ENCODE data around the gene PTGDR2.

PTGDR2 gene

DNA sequence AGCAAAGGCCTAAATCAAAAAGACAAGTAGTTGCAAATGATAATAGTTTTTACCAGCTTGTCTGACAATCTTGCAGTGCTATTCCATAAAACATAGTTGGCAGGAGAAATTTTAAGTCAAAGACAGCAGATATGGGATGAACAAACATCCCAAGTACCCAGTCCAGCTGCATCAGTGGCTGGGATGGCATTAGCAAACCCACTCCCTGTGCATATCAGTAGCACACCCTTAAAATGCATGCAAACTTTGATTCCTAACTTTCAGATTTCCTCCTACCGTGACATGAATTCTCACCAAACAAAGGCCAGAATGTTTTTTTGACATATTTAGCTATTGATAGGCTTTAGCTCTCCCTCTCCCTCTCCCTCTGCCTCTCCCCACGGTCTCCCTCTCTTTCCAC, 41.6 kb downstream of the PTGDR2 start:
- no peaks in the 10 kb centered on the region for H3K4me1 Mint-ChIP-seq
- H3K9me3 Mint-ChIP-seq: no peaks in the 10 kb centered on the region
- H3K36me3 Mint-ChIP-seq: no peaks in the 10 kb centered on the region
- no peaks in the 10 kb centered on the region for H3K27me3 Mint-ChIP-seq
- no peak overlapping the region for H3K4me3 Mint-ChIP-seq
- H3K27ac Mint-ChIP-seq: no peak overlapping the region

DNA sequence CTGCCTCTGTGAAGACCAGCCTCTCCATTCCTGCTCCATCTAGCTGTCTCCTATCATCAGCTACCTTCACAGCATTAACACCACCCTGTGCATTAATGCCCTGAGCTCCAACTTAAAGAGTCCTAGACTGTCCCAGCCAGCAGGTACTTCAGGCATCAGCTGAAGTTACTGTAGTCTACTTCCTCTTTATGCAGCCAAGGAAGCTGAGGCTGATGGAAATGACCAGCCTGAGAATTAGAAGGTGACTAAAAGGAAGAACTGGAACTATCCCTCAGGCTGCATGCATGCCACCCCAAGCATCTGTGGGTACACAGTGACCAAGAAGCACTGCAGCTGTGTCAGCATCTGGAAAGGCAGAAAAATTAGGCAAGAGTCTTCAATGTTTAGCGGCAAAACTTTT, 42.4 kb downstream of the PTGDR2 start:
- Mint-ChIP-seq H3K27ac (no peak overlapping the region), H3K4me1 (no peaks in the 10 kb centered on the region), H3K4me3 (no peak overlapping the region), H3K36me3 (no peaks in the 10 kb centered on the region), H3K27me3 (no peaks in the 10 kb centered on the region), H3K9me3 (no peaks in the 10 kb centered on the region)

DNA sequence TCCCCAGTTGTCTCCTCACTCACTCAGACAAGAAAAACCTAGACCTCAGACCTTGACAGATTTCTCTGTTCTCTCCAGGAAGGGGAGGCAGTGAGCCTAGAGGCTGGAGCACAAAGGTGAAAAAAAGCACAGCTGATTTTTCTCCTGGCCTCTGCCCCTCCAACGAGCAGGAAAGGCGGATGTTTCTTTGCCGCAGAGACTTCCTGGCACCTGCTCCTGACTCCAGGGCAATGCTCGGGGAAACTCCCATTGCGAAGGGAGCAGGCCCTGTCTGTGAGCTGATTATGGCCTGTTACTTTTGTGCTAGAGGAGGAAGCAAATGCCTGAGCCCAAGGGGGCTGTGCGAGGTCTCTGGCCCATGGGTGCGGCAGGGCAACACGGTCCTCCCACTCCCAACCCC, 45.2 kb downstream of the PTGDR2 start:
- Mint-ChIP-seq H3K36me3 (no peaks in the 10 kb centered on the region), H3K27ac (no peak overlapping the region), H3K9me3 (no peaks in the 10 kb centered on the region), H3K27me3 (no peaks in the 10 kb centered on the region), H3K4me1 (no peaks in the 10 kb centered on the region), H3K4me3 (no peak overlapping the region)

DNA sequence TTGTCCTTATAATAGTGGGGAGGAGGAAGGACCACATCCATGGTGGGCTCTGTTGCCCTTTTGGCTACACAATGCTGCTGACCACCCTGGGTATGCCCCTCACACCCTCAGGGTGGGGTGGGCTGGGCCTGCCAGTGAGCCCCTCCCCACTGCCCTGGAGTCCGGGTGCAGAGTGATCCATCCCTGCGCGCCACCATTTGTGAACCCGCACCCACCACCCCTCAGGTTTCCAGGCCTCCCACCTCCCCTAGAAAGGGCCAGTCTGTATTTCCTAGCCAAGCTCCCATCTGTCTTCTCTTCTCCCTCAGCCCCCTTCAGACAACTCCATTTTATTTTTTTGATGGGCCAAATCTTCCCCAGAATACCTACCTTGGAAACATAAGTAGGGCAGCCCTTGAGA, 45.6 kb downstream of the PTGDR2 start:
- Mint-ChIP-seq H3K4me3 (no peak overlapping the region), H3K27ac (no peak overlapping the region), H3K27me3 (no peaks in the 10 kb centered on the region), H3K36me3 (no peaks in the 10 kb centered on the region), H3K9me3 (no peaks in the 10 kb centered on the region), H3K4me1 (no peaks in the 10 kb centered on the region)

DNA sequence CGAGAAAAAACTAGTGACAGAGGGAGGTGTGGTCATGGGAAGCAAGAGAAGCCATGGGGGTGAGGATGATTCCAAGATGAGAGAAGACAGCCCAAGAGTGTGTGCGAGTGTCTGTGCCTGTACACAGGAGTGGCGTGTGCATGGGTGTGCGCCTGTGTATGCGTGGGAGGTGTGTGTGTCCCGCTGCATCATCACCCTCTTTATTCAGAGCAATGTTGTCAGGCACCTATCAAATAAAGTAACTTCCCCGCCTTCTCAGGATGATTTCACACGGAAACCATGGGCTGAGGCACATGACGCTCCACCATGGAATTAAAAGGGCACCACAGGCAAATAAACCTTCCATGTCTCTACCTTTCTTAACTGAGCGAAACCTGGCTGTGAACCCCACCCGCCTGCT, 46.1 kb downstream of the PTGDR2 start:
- Mint-ChIP-seq H3K27me3 (no peaks in the 10 kb centered on the region), H3K27ac (no peak overlapping the region), H3K9me3 (no peaks in the 10 kb centered on the region), H3K4me3 (no peak overlapping the region), H3K4me1 (no peaks in the 10 kb centered on the region), H3K36me3 (no peaks in the 10 kb centered on the region)

DNA sequence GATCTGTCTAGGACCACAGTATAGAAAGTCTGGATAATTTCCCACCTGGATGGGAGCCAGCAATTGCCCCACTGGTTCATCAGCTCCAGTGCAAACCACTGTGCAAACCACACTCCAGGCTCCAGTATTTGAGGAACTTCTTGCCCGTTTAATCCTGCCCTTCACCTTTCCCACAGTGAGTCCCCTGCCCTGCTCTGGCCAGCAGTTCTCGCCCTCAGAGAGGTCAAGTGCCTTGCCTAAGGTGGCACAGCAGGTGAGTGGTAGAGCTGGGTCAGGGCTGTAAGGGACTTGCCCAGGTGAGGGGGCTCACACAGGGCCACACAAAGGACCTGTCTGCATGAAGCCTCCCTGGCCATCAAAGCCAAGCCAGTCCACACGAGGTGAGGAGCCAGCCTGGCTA, 46.5 kb downstream of the PTGDR2 start:
- H3K4me3 Mint-ChIP-seq: no peak overlapping the region
- no peak overlapping the region for H3K27ac Mint-ChIP-seq
- no peaks in the 10 kb centered on the region for H3K9me3 Mint-ChIP-seq
- H3K27me3 Mint-ChIP-seq: no peaks in the 10 kb centered on the region
- H3K36me3 Mint-ChIP-seq: no peaks in the 10 kb centered on the region
- H3K4me1 Mint-ChIP-seq: no peaks in the 10 kb centered on the region

DNA sequence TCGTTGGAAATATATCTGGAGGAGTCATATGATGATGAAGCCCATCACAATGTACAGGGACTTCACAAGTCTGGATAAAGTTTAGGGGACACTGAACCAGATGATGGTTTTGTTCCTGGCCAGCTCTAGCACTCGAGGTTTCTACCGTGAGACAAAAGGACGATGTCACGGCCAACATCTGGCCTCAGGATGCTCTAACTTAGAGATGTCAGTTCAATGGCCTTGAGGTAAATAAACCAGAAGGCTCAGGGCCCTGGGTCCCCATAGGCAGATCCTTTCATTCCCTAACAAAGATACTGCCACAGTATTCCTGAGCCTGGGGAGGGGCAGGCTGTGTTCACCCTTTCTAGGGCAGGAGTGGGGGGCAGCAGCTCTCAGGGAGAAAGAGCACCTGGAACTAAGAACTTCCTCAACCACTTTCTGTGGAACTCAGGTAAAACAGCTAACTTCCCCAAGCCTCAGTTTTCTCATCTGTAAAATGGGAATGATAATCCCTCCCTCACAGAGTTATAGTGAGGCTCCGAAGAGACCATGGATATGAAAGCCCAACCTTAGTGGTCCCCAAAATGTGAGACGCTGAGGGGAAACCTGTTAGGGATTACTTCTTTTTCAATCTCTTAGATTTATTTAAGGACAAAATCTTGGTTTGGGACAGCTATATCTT, 52.3 kb downstream of the PTGDR2 start:
- H3K36me3 Mint-ChIP-seq: no peaks in the 10 kb centered on the region
- no peaks in the 10 kb centered on the region for H3K27me3 Mint-ChIP-seq
- H3K4me3 Mint-ChIP-seq: no peak overlapping the region
- H3K9me3 Mint-ChIP-seq: no peaks in the 10 kb centered on the region
- H3K27ac Mint-ChIP-seq: no peak overlapping the region
- no peaks in the 10 kb centered on the region for H3K4me1 Mint-ChIP-seq

DNA sequence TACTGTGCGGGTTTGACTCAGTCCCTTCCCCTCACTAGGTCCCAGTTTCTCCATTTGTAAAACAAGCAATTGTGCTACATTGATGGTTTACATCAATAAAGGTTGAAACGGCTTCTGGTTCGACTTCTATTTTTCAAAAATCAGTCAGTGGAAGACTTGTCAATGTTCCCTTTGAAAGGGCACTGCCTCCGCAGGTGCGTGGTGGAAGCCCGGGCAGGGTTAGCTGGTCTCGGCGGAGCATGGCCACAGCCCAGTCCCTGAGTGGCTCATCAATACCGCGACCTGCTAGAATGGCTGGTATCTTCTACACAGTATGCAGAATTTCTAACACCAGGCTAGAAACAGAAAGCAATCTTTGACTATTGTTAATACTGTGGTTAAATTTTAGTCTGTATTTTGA, 54.6 kb downstream of the PTGDR2 start:
- H3K9me3 Mint-ChIP-seq: no peaks in the 10 kb centered on the region
- no peaks in the 10 kb centered on the region for H3K4me1 Mint-ChIP-seq
- H3K27ac Mint-ChIP-seq: no peak overlapping the region
- H3K4me3 Mint-ChIP-seq: no peak overlapping the region
- H3K36me3 Mint-ChIP-seq: no peaks in the 10 kb centered on the region
- no peaks in the 10 kb centered on the region for H3K27me3 Mint-ChIP-seq
